HepG2 (cell line): ENCODE data around the gene DENND4B. TPM values are rescaled to one million over a fixed set of nuclear protein-coding genes. Genes with fewer than 3 reads are reported as not detected.
A peak's percentile ranks its signal among the peaks of the same experiment; 100 is the strongest.

Source experiments
- ATF4 ChIP-seq, 2 experiments: fragments of 450-650 bp in 1 of 2; sonication (generic) in 1 of 2; formaldehyde crosslinking; IDR thresholded peaks; 2 replicates each; pipeline versions ENCODE4 v1.5.0 to v1.8.0; 2020 to 2022; ENCODE audit warnings: mild to moderate bottlenecking in 1 of 2, missing genetic modification reagents in 1 of 2
- DDIT3 ChIP-seq: sonication (generic); formaldehyde crosslinking; IDR thresholded peaks from 2 replicates; pipeline ENCODE4 v1.4.0; 2020; ENCODE audit warnings: mild to moderate bottlenecking, missing genetic modification reagents
- DRAP1 ChIP-seq: IDR thresholded peaks from 2 replicates; pipeline ENCODE4 v1.6.1; 2016; ENCODE audit warnings: missing genetic modification reagents, missing compliant biosample characterization
- HMGXB4 ChIP-seq, 2 experiments: sonication (generic) in 1 of 2; formaldehyde crosslinking in 1 of 2; IDR thresholded peaks; 2 replicates each; pipeline versions ENCODE4 v1.4.0 to v1.6.1; 2018 to 2020; ENCODE audit warnings: missing genetic modification reagents in 2 of 2, borderline replicate concordance in 1 of 2, low read depth in 1 of 2, mild to moderate bottlenecking in 1 of 2, missing biosample characterization in 1 of 2
- HNRNPL ChIP-seq: fragments of 200-400 bp; formaldehyde crosslinking; IDR thresholded peaks from 2 replicates; pipeline ENCODE4 v1.6.1; 2017; ENCODE audit warnings: mild to moderate bottlenecking, low read depth, low read length
- JUND ChIP-seq: sonication (generic); formaldehyde crosslinking; IDR thresholded peaks from 2 replicates; pipeline ENCODE4 v1.8.0; 2022; ENCODE audit warnings: mild to moderate bottlenecking, missing genetic modification reagents
- KDM2A ChIP-seq: sonication (generic); formaldehyde crosslinking; IDR thresholded peaks from 2 replicates; pipeline ENCODE4 v1.4.0; 2020; ENCODE audit warnings: low read depth, missing genetic modification reagents, borderline replicate concordance
- LRRFIP1 ChIP-seq: sonication (generic); formaldehyde crosslinking; conservative IDR thresholded peaks from 2 replicates; pipeline ENCODE4 v1.4.0; 2020; ENCODE audit warnings: missing genetic modification reagents
- MLLT10 ChIP-seq: sonication (generic); formaldehyde crosslinking; IDR thresholded peaks from 2 replicates; pipeline ENCODE4 v1.4.0; 2020; ENCODE audit warnings: missing genetic modification reagents
- PATZ1 ChIP-seq: sonication (generic); formaldehyde crosslinking; IDR thresholded peaks from 2 replicates; pipeline ENCODE4 v1.4.0; 2020; ENCODE audit warnings: missing genetic modification reagents
- PTBP1 ChIP-seq: fragments of 200-400 bp; formaldehyde crosslinking; IDR thresholded peaks from 2 replicates; pipeline ENCODE4 v1.6.1; 2018; ENCODE audit warnings: low read length, low read depth; ENCODE audit not compliant: poor library complexity, severe bottlenecking
- RCOR2 ChIP-seq: IDR thresholded peaks from 2 replicates; pipeline ENCODE4 v1.6.1; 2016; ENCODE audit warnings: missing biosample characterization, missing genetic modification reagents
- ZFAT ChIP-seq: sonication (generic); formaldehyde crosslinking; conservative IDR thresholded peaks from 2 replicates; pipeline ENCODE4 v1.8.1; 2023; ENCODE audit warnings: missing genetic modification reagents, inconsistent platforms
- ZNF224 ChIP-seq: sonication (generic); formaldehyde crosslinking; IDR thresholded peaks from 2 replicates; pipeline ENCODE4 v1.5.0; 2020; ENCODE audit warnings: mild to moderate bottlenecking, missing genetic modification reagents
- ZNF280B ChIP-seq: sonication (generic); formaldehyde crosslinking; IDR thresholded peaks from 2 replicates; pipeline ENCODE4 v1.5.0; 2020; ENCODE audit warnings: missing genetic modification reagents, mild to moderate bottlenecking, borderline replicate concordance
- polyA plus RNA-seq, 8 experiments: library from polyadenylated mRNA; depleted of rRNA in 3 of 8; stranded (reverse) in 7 of 8; unstranded in 1 of 8; fragments of >200 nt; fragmentation: Illumina TruSeq in 4 of 8; extraction: Trizol in 4 of 8; gene quantifications; 2 replicates each; pipeline versions ENCODE4 v1.2.1 to v1.2.3, GENCODE V29; 2011 to 2016; ENCODE audit warnings: low read depth in 4 of 8, missing spikeins in 1 of 8, mixed read lengths in 1 of 8; ENCODE audit not compliant: insufficient read depth in 1 of 8
- total RNA-seq, 5 experiments: library from RNA; depleted of rRNA; stranded (reverse); fragments of >200 nt; fragmentation: Illumina TruSeq; extraction: Trizol; gene quantifications; 2 replicates each; pipeline ENCODE4 v1.2.3, GENCODE V29; 2016; ENCODE audit warnings: low read depth in 1 of 5

DENND4B gene
- total and polyA plus RNA-seq, 2 of the 13 experiments (the other 11 are each of a cell fraction or from before 2014, with no cell fraction given): 15.1 to 20.3 TPM

GRCh38 chr1:153977250-153978240, 31.0 kb upstream of the DENND4B start, which contains the start of gene JTB (continued):
- TF ChIP-seq PTBP1 (no peak), ZFAT (no peak), MLLT10 (CRISPR knock-in tag) (no peak), HMGXB4 (CRISPR knock-in tag; IDR thresholded peaks at IDR 0.05; ENCODE audit: borderline replicate concordance in 1 of 2, low read depth in 1 of 2) (peak; percentile 68 to 85), PATZ1 (peak; percentile 76), ATF4 (CRISPR knock-in tag; IDR thresholded peaks at IDR 0.05) (peak in 1 of 2 experiments; percentile 62; a peak in 1 of 4 replicates), RCOR2 (CRISPR knock-in tag) (no peak), LRRFIP1 (CRISPR knock-in tag) (no peak), KDM2A (peak; percentile 93), JUND (CRISPR knock-in tag) (no peak), DDIT3 (CRISPR knock-in tag) (no peak), ZNF224 (CRISPR knock-in tag) (no peak; the same call in 1 of the 2 replicates), DRAP1 (CRISPR knock-in tag) (peak; percentile 54; the same call in 1 of the 2 replicates), HNRNPL (no peak), ZNF280B (CRISPR knock-in tag) (peak; percentile 30; the same call in 1 of the 2 replicates)
